ENCODE data around the gene KCNH2.

The KCNH2 gene

DNA sequence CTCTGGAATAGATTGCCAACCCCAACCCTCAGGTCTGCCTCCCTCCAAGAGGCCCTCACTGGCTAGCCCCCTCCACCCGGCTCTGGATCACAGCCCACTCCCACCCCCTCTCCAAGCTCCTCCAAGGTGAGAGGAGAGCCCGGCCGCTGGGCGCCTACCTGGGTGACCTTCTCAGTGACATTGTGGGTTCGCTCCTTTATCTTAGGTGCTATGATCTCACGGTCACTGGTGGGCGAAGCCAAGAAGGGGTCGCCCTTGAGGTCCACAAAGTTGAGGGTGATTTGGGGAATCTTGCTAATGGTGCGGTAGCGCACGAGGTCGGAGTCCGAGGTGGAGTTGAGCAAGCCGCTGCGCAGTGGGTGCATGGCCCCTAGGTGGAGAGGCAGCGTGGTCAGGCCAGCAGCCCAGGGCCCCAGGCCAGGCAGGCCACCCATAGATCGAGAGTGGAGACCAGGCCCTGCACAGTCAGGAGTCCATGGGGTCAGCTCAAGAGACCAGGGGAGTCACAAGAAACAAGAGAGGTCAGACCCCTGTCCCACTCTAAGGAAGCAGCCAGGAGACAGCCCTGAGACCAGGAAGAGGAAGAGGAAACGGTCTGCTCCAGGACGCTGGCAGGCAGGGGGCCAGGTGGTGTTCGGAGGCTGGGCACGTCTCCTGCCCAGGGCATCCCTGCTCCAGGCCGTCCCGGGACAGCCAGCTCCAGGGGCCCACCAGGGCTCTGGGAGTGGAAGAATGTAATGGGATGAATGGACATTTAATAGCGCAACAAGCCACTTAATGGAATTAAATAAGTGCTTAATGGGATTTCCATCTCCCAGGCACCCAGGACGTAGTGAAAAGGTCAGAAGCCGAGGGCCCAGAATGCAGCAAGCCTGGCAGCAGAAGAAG is 20.7 kb downstream of the KCNH2 start:
- no peak for DNase-seq

DNA sequence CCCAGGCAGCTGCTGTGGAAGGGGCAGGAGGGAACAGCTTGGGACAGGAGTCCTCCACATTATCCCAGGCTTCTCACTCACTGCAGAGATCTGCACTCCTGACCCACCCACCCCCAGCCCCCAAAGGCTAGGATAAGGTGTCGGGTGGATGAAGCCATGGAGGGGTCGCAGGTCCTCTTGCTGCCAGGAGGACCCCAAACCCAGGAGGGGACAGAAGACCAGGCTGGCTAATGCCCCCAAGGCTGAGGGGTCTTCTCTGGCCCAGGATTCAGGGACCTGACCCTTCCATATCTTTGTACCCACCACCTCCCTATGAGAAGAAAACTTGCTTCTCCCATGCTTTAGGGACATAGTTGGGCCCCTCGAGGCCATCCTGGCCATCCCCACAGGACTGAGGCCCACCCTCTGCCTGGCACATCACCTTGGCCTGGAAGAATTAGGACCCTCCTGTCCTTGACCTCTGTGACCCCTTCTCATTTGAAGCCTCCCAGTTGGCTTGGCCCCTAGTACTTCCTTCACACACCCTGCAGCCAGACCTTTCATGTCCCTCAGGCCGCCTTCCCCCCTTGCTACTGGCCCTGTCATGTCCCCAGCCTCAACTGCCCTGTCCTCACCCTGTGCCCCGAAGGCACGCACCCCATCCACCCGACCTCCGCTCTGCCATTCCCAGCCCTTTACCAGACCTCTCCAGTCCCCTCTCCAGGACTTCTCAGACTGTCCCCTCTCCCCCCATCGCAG is 21.6 kb downstream of the KCNH2 start:
- DNase-seq = no peak

DNA sequence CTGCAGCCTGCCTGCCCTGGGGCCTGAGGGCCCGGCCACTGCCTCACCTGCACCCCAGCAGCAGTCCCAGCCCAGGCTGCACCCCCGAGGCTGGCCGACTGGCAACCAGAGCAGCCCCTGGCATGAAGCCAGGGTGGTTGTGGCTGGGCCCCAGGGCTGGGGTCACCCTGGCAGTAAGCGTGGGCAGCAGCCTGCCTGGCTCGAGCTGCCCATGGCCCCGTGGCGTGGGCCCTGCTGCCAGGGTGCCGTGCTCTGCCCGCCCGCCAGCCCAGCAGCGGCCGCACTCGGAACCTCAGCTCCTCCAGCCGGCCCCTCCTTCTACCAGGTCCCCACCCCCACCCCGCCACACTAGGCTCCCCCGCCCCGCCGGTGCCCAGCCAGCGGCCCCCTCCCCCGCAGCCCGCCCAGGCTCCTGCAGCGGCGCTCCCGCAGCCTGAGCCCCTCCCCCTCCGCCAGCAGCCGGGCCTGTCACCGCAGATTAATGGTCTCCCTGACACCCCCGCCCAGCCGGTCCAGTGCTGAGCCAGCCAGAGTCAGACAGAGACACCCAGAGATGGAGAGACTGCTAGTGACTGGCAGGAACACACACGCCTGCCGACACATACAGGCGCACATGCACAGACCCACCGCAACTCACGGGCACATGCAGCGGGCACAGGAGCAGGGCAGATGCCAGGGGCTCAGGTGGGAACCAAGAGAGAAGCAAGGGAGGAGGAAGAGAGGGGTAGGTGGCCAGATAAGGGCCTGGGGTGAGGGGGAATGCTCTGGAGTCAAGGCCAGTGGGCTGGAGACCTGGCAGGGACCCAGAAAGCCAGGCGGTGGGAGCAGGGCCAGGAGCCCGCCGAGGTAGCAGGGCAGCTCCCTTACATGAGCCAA is 22.4 kb downstream of the KCNH2 start:
- no peak for DNase-seq

DNA sequence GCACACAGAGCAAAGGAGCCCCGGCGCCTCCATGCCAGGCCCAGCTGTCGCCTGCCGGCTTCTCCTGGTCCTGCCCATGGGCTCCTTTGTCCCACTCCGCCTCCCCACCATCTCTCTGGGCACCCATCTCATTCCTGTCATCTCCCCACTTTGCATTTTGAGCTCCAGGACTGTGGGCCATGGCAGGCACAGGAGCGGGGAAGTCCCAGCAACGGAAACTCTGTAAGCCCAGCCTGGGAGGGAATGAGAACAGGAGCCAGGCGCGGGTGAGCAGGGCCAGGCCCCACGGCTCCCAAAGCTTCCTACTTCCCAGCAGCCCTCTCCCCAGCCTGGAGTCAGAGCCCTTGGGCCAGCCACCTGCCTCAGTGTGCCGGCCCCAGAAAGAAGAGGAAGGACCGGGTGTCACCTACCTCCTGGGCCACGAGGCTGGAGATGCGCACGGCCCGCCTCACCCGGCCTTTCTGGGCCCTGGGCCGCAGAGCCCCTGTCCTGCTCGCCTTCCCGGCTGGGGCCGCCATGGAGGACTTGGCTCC is 23.1 kb downstream of the KCNH2 start:
- DNase-seq = no peak

DNA sequence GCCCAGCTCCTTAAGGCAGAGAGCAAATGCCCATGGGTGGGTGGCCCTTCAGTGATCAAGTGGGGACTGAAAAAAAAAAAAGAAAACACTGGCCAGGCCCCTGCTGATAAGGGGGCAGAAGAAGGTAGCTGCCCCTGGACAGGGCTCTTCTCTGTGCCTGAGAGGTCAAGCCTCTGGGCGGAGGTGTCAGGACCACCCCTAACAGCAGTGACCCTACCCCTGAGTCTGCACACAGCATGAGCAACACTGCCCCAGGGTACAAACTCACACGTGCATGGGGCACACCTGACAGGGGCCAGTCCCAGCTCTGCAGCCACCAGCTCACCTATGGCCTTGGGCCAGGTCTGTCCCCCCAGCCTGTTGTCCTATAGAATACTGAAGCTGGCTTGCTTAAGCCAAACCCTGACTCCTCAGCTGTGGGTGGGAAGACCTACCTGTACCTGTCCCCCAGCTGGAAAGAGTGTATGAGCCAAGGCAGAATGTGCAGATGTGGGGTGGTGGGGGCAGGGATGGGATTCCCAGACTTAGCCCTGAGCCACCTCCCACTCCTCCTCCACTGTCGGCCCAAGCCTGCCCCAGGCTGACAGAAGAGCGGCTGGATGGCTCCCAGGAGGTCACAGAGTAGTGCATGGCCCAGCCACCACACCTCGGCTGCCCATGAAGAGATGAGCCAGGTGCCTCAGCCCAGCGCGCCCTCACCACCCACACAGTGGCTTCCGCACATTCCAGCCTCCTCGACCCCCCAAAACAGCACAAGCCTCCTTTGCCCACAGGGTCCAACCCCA is 23.7 kb downstream of the KCNH2 start:
- DNase-seq = no peak

DNA sequence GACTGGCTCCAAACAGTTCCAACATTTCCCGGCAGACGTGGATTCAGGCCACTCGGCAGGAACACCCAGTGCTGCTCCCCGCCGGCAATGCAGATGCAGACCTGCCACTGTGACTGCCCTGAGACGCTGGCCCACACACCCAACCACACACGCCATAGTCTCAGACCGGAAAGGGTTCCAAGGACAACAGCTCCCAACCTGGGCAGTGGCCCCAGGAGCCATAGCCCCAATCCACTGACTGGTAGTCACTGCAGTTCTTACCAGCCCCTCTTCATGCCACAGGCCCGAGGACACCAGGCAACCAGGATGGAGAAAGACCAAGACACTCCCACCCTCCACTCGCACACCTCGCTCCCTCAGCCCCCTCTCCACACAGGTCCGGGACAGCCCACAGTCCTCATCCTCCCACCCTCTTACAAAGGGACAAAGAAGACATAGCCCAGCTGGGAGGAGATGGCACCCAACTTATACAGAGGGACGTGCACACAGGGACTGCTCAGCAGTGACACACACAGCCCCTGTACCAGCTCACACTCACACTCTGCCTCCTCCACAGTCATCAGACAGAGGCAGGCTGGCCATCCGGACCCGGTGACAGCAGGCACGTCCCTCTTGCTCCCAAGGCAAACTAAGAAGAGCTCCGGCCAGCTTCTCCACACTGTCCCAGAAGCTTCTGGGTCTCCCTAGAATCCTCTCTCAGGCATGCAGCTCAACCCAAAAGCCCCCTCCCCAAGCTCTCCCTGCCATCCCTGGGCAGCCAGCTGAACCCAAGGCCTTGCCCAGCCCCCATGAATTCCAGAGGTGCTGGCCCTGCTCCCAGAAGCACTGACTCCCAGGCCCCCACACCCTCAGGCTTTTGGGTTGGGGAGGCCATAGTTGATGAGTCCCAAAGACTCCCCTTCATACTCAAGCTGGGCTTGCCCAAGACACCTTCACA is 24.8 kb downstream of the KCNH2 start:
- no peak for DNase-seq

DNA sequence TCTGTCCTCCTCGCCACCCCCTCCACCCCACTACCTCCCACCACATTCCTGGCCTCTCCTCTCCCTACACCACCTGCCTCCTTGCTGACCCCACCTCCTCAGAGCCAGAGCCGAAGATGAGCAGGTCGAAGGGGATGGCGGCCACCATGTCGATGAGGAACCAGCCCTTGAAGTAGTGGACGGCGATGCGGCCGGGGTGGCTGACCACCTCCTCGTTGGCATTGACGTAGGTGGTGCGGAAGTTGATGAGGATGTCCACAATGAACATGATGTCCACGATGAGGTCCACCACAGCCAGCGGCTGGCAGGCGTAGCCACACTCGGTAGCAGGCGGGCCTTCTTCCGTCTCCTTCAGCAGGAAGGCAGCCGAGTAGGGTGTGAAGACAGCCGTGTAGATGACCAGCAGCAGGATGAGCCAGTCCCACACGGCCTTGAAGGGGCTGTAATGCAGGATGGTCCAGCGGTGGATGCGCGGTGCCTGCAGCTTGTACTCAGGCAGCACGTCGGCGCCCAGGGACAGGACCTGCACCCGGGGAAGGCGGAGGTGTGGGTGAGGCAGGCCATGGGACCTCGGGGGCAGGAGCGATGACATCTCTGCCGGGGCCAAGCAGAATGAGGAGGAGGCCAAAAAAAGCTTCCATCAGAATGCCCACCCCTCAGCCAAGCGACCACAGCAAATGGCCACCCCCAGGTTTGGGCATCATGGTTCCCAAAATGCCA is 25.6 kb downstream of the KCNH2 start:
- no peak for DNase-seq

DNA sequence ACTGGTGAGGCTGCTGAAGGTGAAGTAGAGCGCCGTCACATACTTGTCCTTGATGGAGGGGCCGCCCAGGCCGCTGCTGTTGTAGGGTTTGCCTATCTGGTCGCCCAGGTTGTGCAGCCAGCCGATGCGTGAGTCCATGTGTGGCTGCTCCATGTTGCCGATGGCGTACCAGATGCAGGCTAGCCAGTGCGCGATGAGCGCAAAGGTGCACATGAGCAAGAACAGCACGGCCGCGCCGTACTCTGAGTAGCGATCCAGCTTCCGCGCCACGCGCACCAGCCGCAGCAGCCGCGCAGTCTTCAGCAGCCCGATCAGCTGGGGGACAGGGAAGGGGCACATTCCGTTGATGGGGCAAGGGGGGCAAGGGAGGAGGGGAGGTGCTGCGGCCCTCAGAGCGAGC is 26.6 kb downstream of the KCNH2 start:
- DNase-seq = no peak

DNA sequence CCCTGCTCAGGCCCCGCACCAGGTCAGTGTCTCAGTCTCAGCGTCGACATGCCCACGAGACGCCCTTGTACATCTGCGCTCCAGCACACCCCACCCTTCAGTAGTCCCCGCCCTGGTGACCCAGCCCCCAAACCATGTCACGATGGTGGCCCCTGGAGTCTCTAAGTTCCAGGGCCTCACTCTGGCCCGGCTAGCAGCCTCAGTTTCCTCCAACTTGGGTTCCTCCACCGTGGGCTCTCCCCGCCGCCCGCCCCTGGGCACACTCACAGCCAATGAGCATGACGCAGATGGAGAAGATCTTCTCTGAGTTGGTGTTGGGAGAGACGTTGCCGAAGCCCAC is 27.0 kb downstream of the KCNH2 start:
- no peak for DNase-seq

DNA sequence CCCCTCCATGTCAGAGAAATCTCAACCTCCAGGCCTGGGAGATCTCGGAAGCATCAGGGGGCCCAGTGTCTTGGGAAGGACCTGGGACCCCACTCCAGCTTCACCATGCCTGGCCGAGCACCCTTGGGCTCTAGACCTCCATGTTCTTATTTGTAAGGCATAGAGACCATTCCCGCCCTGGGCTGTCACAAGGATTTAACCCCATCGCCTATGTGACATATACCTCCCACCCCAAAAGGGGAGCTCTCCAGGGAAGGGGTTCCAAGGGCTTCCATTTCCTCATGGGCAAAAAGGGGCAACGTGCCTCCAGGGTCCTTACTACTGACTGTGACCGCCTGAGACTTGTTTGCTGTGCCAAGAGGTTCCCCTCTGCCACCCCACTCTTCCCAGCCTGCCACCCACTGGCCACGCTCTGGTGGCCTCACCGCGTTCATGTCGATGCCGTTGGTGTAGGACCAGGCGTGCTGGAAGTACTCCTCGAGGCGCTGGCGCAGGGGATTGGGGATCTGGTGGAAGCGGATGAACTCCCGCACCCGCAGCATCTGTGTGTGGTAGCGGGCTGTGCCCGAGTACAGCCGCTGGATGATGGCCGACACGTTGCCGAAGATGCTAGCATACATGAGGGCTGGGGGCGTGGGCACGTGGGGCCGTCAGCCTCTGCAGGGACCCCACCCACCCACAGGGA is 27.5 kb downstream of the KCNH2 start:
- DNase-seq = no peak

DNA sequence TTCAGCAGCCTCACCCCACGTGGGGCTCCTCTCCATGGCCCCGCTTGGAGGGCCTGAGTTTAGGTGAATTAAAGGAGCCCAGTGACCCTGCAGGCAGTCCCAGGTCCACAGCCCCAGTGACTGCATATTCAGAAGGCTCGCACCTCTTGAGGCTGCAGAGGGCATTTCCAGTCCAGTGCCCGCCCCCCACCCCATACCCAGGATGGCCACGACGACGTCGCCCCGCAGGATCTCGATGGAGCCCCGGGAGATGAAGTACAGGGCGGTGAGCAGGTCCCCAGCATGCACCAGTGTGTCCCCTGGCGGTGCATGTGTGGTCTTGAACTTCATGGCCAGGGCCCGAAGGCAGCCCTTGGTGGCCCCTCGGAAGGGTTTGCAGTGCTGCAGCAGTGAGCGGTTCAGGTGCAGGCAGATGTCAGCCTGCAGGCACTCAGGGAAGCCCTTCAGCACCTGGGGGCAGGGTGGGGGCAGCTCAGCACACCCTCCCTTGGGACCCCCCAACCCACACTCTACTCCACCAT is 28.1 kb downstream of the KCNH2 start:
- DNase-seq = no peak

DNA sequence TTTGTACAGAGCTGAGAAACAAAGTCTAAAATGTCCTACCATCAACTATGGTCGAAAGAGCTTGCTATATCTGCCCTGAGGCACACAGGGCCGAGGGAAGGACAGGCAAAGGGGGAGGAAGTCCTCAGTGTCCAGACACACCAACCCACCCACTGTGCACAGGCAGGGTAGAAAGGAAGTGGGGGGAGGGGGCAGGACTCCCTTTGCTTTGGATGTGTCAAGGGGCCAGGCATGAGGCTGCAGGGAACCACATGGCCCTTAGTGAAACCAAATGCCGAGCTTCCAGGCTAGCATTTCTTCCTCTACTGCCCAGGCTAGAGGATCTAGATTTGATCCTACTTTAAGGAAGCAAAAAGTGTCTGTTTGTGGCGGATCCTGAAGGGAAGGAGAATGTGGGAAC is 28.6 kb downstream of the KCNH2 start:
- no peak for DNase-seq

DNA sequence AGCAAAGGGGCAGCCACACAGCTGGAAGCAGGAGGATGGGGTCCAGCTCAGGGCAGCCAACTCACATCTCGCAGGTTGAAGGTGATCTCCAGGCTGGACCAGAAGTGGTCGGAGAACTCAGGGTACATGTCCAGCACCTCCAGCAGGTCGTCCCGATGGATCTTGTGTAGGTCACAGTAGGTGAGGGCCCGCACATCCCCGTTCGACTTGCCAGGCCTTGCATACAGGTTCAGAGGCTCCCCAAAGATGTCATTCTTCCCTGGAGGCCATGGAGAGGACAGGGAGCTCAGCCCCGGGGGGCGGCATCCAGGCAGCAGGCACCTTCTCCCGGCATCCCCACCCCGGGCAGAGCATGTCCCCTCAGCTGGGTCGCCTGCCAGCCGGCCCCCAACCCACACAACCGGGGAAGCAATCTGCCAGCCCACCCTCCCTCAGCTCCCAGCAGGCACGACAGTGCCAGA is 29.3 kb downstream of the KCNH2 start:
- no peak for DNase-seq

DNA sequence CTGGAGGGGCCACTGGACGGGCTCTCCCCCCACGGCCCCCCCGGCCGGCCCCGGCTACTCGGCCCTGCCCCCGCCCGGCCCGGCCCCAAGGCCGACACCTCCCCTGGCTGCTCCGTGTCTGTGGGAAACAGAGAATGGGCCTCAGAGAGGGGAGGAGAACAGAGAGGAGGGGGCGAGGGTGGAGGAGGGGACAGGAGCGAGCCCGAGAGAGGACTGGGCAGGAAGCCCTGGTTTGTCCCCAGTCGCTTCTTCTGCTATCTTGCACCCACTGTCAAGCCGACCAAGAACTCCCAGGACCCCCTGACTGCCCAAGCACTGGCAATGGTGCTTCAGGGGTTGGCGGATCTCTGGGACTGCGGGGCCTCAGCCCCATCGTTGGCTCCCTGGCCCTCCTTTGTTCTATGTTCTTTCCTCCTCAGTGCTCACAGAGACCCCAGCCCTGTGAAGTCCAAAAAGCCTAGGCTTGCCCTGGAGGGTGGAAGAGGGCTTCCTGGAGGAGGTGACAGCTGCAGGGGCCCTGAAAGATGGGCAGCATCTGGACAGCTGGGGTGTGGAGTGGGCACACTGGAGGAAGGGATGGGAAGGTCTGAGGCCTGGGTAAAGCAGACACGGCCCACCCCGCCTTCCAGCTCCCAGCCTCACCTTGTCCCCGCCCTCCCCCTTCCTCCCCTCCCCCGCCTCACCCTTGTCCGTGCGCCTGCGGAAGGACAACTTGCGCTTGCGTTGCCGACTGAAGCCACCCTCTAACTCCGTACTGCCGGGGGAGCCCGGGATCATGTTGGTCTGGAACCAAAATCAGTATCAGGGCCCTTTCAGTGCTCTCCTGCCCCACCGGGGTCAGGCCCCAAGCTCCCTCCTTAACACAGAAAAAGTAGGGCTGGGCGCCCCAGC is 30.1 kb downstream of the KCNH2 start:
- no peak for DNase-seq

DNA sequence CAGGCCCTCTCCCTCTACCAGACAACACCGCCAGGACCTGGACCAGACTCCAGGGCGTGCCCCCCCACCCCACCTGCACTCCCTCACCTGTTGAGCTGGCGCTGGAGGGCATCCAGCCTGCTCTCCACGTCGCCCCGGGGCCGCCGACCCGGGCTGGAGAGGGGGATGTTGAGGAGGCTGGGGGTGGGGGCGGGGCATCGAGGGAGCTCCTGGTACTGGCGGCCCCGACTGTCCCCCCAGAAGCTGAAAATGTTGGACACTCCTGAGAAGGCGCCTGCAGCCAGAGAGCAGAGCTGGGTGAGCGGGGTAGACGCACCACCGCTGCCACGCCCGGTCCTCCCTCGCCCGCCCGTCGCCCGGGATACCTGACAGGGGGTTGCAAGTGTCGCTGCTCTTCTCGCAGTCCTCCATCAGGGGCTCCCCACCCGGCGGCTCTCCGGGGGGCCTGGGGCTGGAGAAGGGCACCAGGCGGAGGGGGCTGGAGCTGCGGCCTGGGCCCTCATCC is 30.8 kb downstream of the KCNH2 start:
- DNase-seq = no peak

DNA sequence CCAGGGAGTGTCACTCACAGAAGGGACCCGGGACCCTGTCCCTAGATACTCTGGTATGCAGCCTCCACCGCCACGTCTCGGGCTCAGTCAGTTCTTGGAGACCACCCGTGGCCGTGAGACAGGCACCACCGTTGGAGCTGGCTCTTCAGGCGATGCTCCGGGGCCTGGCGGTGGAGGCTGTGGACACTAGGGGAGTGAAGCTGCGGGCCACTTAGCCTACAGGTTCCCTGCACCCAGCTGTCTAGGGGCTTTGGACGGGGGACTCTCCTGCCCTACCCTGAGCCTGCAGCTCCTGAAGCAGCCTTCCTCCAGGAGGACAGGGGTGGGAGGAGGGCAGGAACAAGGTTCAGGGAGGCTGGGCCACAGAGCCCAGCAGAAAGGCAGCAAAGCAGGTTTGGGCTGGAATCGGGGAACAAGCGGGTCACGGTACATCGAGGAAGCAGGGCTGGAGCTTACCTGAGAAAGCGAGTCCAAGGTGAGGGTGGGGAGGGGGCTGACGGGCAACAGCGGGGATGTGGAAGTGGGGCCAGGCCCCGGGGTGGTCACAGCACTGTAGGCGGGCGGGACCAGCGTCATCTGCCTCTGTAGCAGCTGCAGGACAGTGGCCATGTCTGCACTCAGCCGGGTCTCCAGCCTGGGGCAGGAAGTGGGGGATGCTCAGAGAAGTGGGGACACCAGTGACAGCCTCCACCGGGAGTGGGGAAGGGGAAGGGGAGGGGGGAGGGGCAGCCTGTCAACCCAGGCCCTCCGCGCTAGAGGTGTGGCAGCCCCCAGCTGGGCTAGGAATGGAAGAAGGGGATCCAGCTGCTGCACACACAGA is 31.5 kb downstream of the KCNH2 start:
- no peak for DNase-seq

DNA sequence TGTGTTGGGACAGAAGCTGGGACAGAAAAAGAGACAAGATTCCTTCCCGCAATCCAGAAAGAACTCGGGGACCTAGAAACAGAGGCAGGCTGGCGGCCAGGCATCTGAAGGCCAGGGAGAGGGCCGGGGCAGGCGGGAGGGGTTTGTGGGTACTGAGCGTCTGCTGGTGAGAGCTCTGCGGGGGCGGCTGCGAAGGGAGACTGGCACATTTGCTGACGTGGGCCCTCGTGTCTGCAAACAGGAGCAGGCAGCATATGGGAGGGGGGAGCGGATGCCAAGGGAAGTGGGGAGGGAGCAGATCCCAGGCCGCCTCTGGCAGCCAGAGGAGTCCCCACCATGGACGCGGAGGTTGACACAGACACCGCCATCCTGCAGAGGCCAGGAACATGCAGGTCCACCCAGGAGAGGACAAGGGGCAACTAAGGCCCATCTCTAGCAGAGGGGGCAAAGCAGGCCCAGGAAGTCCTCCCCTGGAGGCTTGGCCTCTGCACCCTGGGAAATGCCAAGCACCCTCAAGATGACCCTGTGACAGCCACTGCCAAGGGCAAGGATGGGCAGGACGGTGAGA is 32.2 kb downstream of the KCNH2 start:
- no peak for DNase-seq
